Measurements from ENCODE around the gene NEDD4L. TPM values are rescaled to one million over a fixed set of nuclear protein-coding genes. Genes with fewer than 3 reads are reported as not detected.

The NEDD4L gene
- total and polyA plus RNA-seq, 10 of the 15 experiments (the other 5 are each of a cell fraction or from before 2014, with no cell fraction given): 7.4 to 24.0 (median 17.7) TPM

GRCh38 chr18:58177004-58177717, 133.1 kb downstream of the NEDD4L start:
- RAD21 ChIA-PET (ENCODE audit: unreplicated experiment): interaction anchor here (0.7 kb wide), 1 partner anchor 133 kb away, joined by 3 read pairs; the partner anchor contains the start of gene NEDD4L
- no peaks in the 10 kb centered on the region for H4K20me1 ChIP-seq (ENCODE audit: control insufficient read depth, insufficient read depth)
- TF ChIP-seq HSF1 (IDR thresholded peaks at IDR 0.05; ENCODE audit: low read depth, low read length) (no peak), SRF (IDR thresholded peaks at IDR 0.05; ENCODE audit: low read depth in 2 of 2, low read length in 2 of 2) (no peak), FOS (IDR thresholded peaks at IDR 0.05; ENCODE audit: borderline replicate concordance, extremely low read depth, insufficient read length) (no peak), CTCF (IDR thresholded peaks at IDR 0.05 in 2 of 3, conservative IDR thresholded peaks at IDR 0.05 in 1 of 3; ENCODE audit: control insufficient read depth in 2 of 3, extremely low read depth in 1 of 3, insufficient read depth in 1 of 3, low read depth in 3 of 3, low read length in 3 of 3) (no peak), E2F4 (IDR thresholded peaks at IDR 0.05; ENCODE audit: low read depth, low read length) (no peak), PML (IDR thresholded peaks at IDR 0.05; ENCODE audit: low read length) (no peak), TARDBP (IDR thresholded peaks at IDR 0.05; ENCODE audit: borderline replicate concordance) (no peak), TAF1 (IDR thresholded peaks at IDR 0.05; ENCODE audit: borderline replicate concordance, low read depth, low read length) (no peak), BCLAF1 (IDR thresholded peaks at IDR 0.05) (no peak), SREBF2 (IDR thresholded peaks at IDR 0.05; ENCODE audit: low read length) (no peak)
- BruUV-seq (replicated peaks): no TSS peak
- CTCF ChIA-PET: interaction anchor here (0.8 to 2.9 kb wide), 6 partner anchors 9 to 218 kb away, joined by 3 to 11 read pairs (median 6); no protein-coding TSS in a partner anchor
- H3K79me2 ChIP-seq (ENCODE audit: control insufficient read depth, insufficient read depth, low read length): no peaks in the 10 kb centered on the region
- 51% methylated on average over 12 of the region's 12 CpGs for WGBS (ENCODE audit: insufficient coverage, insufficient replicate concordance, low lambda C conversion rate, missing lambda C conversion rate)
- H3K9me3 ChIP-seq (replicated peaks; ENCODE audit: control insufficient read depth, insufficient read depth, low read length): no peaks in the 10 kb centered on the region
- no peak overlapping the region for H3K4me3 ChIP-seq
- intact Hi-C loops (cut with micrococcal nuclease; ENCODE audit: unreplicated experiment): no loop called here
- FAIRE-seq (no peak), DNase-seq (ENCODE audit: low read depth, low spot score) (no peak), ATAC-seq (no peak)
- H3K36me3 ChIP-seq (ENCODE audit: control insufficient read depth in 2 of 2, insufficient read depth in 2 of 2, low read length in 1 of 2): no peaks in the 10 kb centered on the region
- H3K27ac ChIP-seq (ENCODE audit: control insufficient read depth, insufficient read depth): no peak overlapping the region
- H3K4me2 ChIP-seq (ENCODE audit: control insufficient read depth, insufficient read depth): no peak overlapping the region
- H2AFZ ChIP-seq (ENCODE audit: control insufficient read depth, low read depth, low read length): no peak overlapping the region
- H3K27me3 ChIP-seq (replicated peaks in 1 of 2; ENCODE audit: control insufficient read depth in 2 of 2, insufficient read depth in 2 of 2, low read length in 1 of 2): no peaks in the 10 kb centered on the region
- no peaks in the 10 kb centered on the region for H3K4me1 ChIP-seq (ENCODE audit: control insufficient read depth, insufficient read depth, low read length)
- SMC1A ChIA-PET (ENCODE audit: uncharacterized antibody, unreplicated experiment): interaction anchor here (0.6 to 1.5 kb wide), 4 partner anchors 167 to 546 kb away, joined by 3 read pairs; no protein-coding TSS in a partner anchor
- in situ Hi-C loops (cut with MboI): no loop called here
- POLR2A ChIA-PET: interaction anchor here (0.5 kb wide), 1 partner anchor 54 kb away, joined by 6 read pairs; no protein-coding TSS in a partner anchor
- no peak overlapping the region for H3K9ac ChIP-seq (ENCODE audit: control insufficient read depth, insufficient read depth, low read length)
